OCI-LY7 (cell line): ENCODE measurements around the gene CD300A. TPM values are rescaled to one million over a fixed set of nuclear protein-coding genes. Genes with fewer than 3 reads are reported as not detected.

Experiments
- BruUV-seq: library from RNA; stranded (reverse); fragments of 400-500 nt; replicated peaks from 2 replicates; lab custom pipeline; 2021; lab: Mats Ljungman, UMichigan
- CTCF ChIA-PET: fragments of 300-600 bp; sonication (Branson Sonifier 250); formaldehyde crosslinking; loops from one replicate; lab custom pipeline; 2022; ENCODE audit warnings: antibody characterized with exemption; ENCODE audit not compliant: unreplicated experiment; lab: Charles Lee
- POLR2A ChIA-PET: fragments of 300-600 bp; sonication (Branson Sonifier 250); formaldehyde crosslinking; loops from one replicate; lab custom pipeline; 2022; ENCODE audit warnings: antibody characterized with exemption; lab: Charles Lee
- DNase-seq: peaks from one replicate; pipeline ENCODE4 v3.0.0-alpha.2; 2015; ENCODE audit warnings: low spot score
- H2AFZ ChIP-seq: fragments of 200-600 bp; sonication (generic), shearing (Covaris generic); 2 replicates; pipeline ENCODE4 v1.6.1; 2014; ENCODE audit warnings: mild to moderate bottlenecking, antibody characterized with exemption, low read length, moderate library complexity
- H3K27ac ChIP-seq: fragments of 200-600 bp; sonication (generic); 2 replicates; pipeline ENCODE4 v1.5.1; 2014; ENCODE audit warnings: mixed run types, low read depth, mild to moderate bottlenecking, moderate library complexity, low read length, inconsistent platforms; ENCODE audit not compliant: poor library complexity, severe bottlenecking
- H3K36me3 ChIP-seq: fragments of 200-600 bp; sonication (generic); 2 replicates; pipeline ENCODE4 v1.6.1; 2014; ENCODE audit warnings: mild to moderate bottlenecking, antibody characterized with exemption, low read length, moderate library complexity, mixed read lengths; ENCODE audit not compliant: insufficient read depth
- H3K4me1 ChIP-seq: fragments of 200-600 bp; sonication (generic); 2 replicates; pipeline ENCODE4 v1.5.1; 2014; ENCODE audit warnings: mild to moderate bottlenecking, low read length; ENCODE audit not compliant: insufficient read depth, poor library complexity, severe bottlenecking
- H3K4me2 ChIP-seq: fragments of 200-600 bp; sonication (generic); 2 replicates; pipeline ENCODE4 v1.6.1; 2014; ENCODE audit warnings: mild to moderate bottlenecking, low read length
- H3K4me3 ChIP-seq: fragments of 200-600 bp; sonication (generic); 2 replicates; pipeline ENCODE4 v1.5.1; 2014; ENCODE audit warnings: mild to moderate bottlenecking, low read depth, low read length; ENCODE audit not compliant: poor library complexity, severe bottlenecking
- H3K79me2 ChIP-seq: fragments of 200-600 bp; sonication (generic); 2 replicates; pipeline ENCODE4 v1.6.1; 2016; ENCODE audit warnings: low read depth, mild to moderate bottlenecking, low read length, moderate library complexity, mixed read lengths; ENCODE audit not compliant: insufficient read depth
- H3K9me2 ChIP-seq: fragments of 200-600 bp; sonication (generic); 2 replicates; pipeline ENCODE4 v1.6.1; 2016; ENCODE audit warnings: mild to moderate bottlenecking, low read length, mixed read lengths; ENCODE audit not compliant: insufficient read depth
- H3K9me3 ChIP-seq: fragments of 200-600 bp; sonication (generic); 2 replicates; pipeline ENCODE4 v1.6.1; 2014; ENCODE audit warnings: mild to moderate bottlenecking, mixed run types, low read length, mixed read lengths
- H4K20me1 ChIP-seq: fragments of 200-600 bp; sonication (generic); 2 replicates; pipeline ENCODE4 v1.6.1; 2014; ENCODE audit warnings: mild to moderate bottlenecking, antibody characterized with exemption, low read length, moderate library complexity, mixed read lengths; ENCODE audit not compliant: insufficient read depth
- CTCF ChIP-seq: fragments of 200-600 bp; sonication (generic); conservative IDR thresholded peaks from 2 replicates; pipeline ENCODE4 v1.5.1; 2014; ENCODE audit warnings: mild to moderate bottlenecking, antibody characterized with exemption, low read length, moderate library complexity, mixed read lengths
- EZH2phosphoT487 ChIP-seq: fragments of 200-600 bp; sonication (generic); IDR thresholded peaks from 2 replicates; pipeline ENCODE4 v1.6.1; 2018; ENCODE audit warnings: low read depth, borderline replicate concordance, mild to moderate bottlenecking, mixed run types, antibody characterized with exemption, low read length, moderate library complexity, mixed read lengths
- intact Hi-C: fragments of 100-400 bp; cut with micrococcal nuclease; formaldehyde crosslinking; loops from one replicate; pipeline ENCODE4 v1.10.0; 2022; ENCODE audit not compliant: unreplicated experiment
- total RNA-seq, 2 experiments: library from RNA; depleted of rRNA in 1 of 2; stranded (reverse); fragments of >200 nt in 1 of 2; shearing (Covaris generic) in 1 of 2; gene quantifications; 2 replicates each; pipeline ENCODE4 v1.2.3, GENCODE V29; 2014 to 2022

CD300A gene
- total RNA-seq, 2 experiments from 2014 or later = 3.5 to 6.7 TPM

GRCh38 chr17:74449306-74449705 is 17.1 kb upstream of the CD300A start:
- BruUV-seq = no TSS peak
- H3K79me2 ChIP-seq = no peaks in the 10 kb centered on the region
- H3K36me3 ChIP-seq = no peaks in the 10 kb centered on the region
- ChIA-PET CTCF (no interaction called here), POLR2A (no interaction called here)
- no peak overlapping the region for H3K4me2 ChIP-seq
- no peak for DNase-seq
- no peaks in the 10 kb centered on the region for H3K9me3 ChIP-seq
- H2AFZ ChIP-seq = no peak overlapping the region
- no peaks in the 10 kb centered on the region for H4K20me1 ChIP-seq
- intact Hi-C loops = no loop called here
- TF ChIP-seq EZH2phosphoT487 (no peak), CTCF (no peak)
- no peak overlapping the region for H3K4me3 ChIP-seq
- H3K27ac ChIP-seq = no peak overlapping the region
- H3K9me2 ChIP-seq = no peaks in the 10 kb centered on the region
- peaks cover 22% of the 10 kb centered on the region for H3K4me1 ChIP-seq

- H3K36me3 ChIP-seq = no peaks in the 10 kb centered on the region
- no peak overlapping the region for H3K4me3 ChIP-seq
- H3K9me3 ChIP-seq = no peaks in the 10 kb centered on the region
- intact Hi-C loops = loop anchor here (10.0 kb wide), 1 partner anchor 235 kb away; the partner anchor contains the start of gene TTYH2
- no peak overlapping the region for H3K4me2 ChIP-seq
- DNase-seq = no peak
- TF ChIP-seq CTCF (no peak), EZH2phosphoT487 (no peak)
- POLR2A ChIA-PET = no interaction called here
- no TSS peak for BruUV-seq
- H3K4me1 ChIP-seq = peaks cover 26% of the 10 kb centered on the region
- CTCF ChIA-PET = no interaction called here
- H3K9me2 ChIP-seq = no peaks in the 10 kb centered on the region
- no peaks in the 10 kb centered on the region for H3K79me2 ChIP-seq
- H3K27ac ChIP-seq = no peak overlapping the region
- no peaks in the 10 kb centered on the region for H4K20me1 ChIP-seq
- H2AFZ ChIP-seq = no peak overlapping the region
These were observed 16.7 kb upstream of the CD300A start for GRCh38 chr17:74449773-74450172.

GRCh38 chr17:74450231-74450630 is 16.2 kb upstream of the CD300A start:
- no peak for DNase-seq
- no peak for TF ChIP-seq EZH2phosphoT487
- TF ChIP-seq CTCF = no peak
- Histone ChIP-seq H3K9me3 (no peaks in the 10 kb centered on the region), H3K36me3 (no peaks in the 10 kb centered on the region), H3K4me2 (no peak overlapping the region), H4K20me1 (no peaks in the 10 kb centered on the region), H3K9me2 (no peaks in the 10 kb centered on the region), H3K4me1 (peaks cover 31% of the 10 kb centered on the region), H3K4me3 (no peak overlapping the region), H3K79me2 (no peaks in the 10 kb centered on the region), H2AFZ (no peak overlapping the region), H3K27ac (no peak overlapping the region)
- intact Hi-C loops = loop anchor here (10.0 kb wide), 1 partner anchor 235 kb away; the partner anchor contains the start of gene TTYH2
- CTCF ChIA-PET = interaction anchor here (0.5 kb wide), 1 partner anchor 17 kb away, joined by 9 read pairs; no protein-coding TSS in a partner anchor
- no TSS peak for BruUV-seq
- POLR2A ChIA-PET = no interaction called here
